HG02884 (cell line): Measurements from ENCODE around the gene RFX1.
A peak's percentile ranks its signal among the peaks of the same experiment; 100 is the strongest.
"Not testable (repeated sequence)": the region's sequence is repeated elsewhere in the genome, so short reads cannot be mapped to it uniquely, and the experiment has no call there.

Experiments
- ATAC-seq: cut with Tn5 transposase; IDR thresholded peaks from one replicate; pipeline ENCODE4 v1.9.1; 2021; ENCODE audit warnings: mild to moderate bottlenecking, moderate library complexity; ENCODE audit not compliant: unreplicated experiment

RFX1 gene

GRCh38 chr19:14027856-14028450, 21.8 kb upstream of the RFX1 start, which contains the start of gene RLN3:
TSS of gene RLN3 (plus strand) at chr19:14028148. CDS start at chr19:14028205, 57 bp downstream.
- no peak for ATAC-seq

GRCh38 chr19:14026652-14027192, 20.6 kb upstream of the RFX1 start:
- not testable (repeated sequence) for ATAC-seq

- ATAC-seq = no peak
Measured at GRCh38 chr19:14023404-14024235, 17.5 kb upstream of the RFX1 start.

- ATAC-seq = no peak
Measured at GRCh38 chr19:14022469-14022868, 16.3 kb upstream of the RFX1 start.

- ATAC-seq = no peak
Measured at GRCh38 chr19:14021474-14021873, 15.4 kb upstream of the RFX1 start.

GRCh38 chr19:14019739-14020138, 13.6 kb upstream of the RFX1 start:
- ATAC-seq = not testable (repeated sequence)

GRCh38 chr19:14019100-14019499, 13.0 kb upstream of the RFX1 start:
- ATAC-seq = no peak

GRCh38 chr19:14015524-14016035, 9.5 kb upstream of the RFX1 start:
- no peak for ATAC-seq

- no peak for ATAC-seq
Measured at GRCh38 chr19:14012378-14012915, 6.3 kb upstream of the RFX1 start.

- peak; percentile 22 for ATAC-seq
Measured at GRCh38 chr19:14006766-14007562, 844 bp upstream of the RFX1 start.

GRCh38 chr19:14005349-14006084, 603 bp downstream of the RFX1 start:
- ATAC-seq = no peak

GRCh38 chr19:14004619-14005348, 1.3 kb downstream of the RFX1 start:
- no peak for ATAC-seq

- ATAC-seq = no peak
Measured at GRCh38 chr19:14003251-14004055, 2.7 kb downstream of the RFX1 start.

- no peak for ATAC-seq
Measured at GRCh38 chr19:14002571-14003250, 3.4 kb downstream of the RFX1 start.

GRCh38 chr19:14000691-14001375, 5.3 kb downstream of the RFX1 start:
- ATAC-seq = no peak

GRCh38 chr19:13999085-13999484, 7.0 kb downstream of the RFX1 start:
- no peak for ATAC-seq

GRCh38 chr19:13998426-13998825, 7.7 kb downstream of the RFX1 start:
- ATAC-seq = no peak

GRCh38 chr19:13997631-13997962, 8.5 kb downstream of the RFX1 start:
- no peak for ATAC-seq
